ENCODE measurements around the gene KLC1. TPM values are rescaled to one million over a fixed set of nuclear protein-coding genes. Genes with fewer than 3 reads are reported as not detected.

KLC1 gene
- total RNA-seq, 2 experiments from 2014 or later = 97.5 to 101 TPM

- intact Hi-C loops (cut with micrococcal nuclease) = no loop called here
- Mint-ChIP-seq H3K27ac (peak overlapping the region; percentile 20), H3K9me3 (no peaks in the 10 kb centered on the region), H3K27me3 (no peaks in the 10 kb centered on the region), H3K36me3 (ENCODE audit: low read depth) (peaks cover 14% of the 10 kb centered on the region), H3K4me3 (no peak overlapping the region), H3K4me1 (ENCODE audit: low read depth) (peaks cover 46% of the 10 kb centered on the region)
- DNase-seq = peak; percentile 24
- ChIA-PET POLR2A (no interaction called here), CTCF (no interaction called here)
- no peak for TF ChIP-seq CTCF (IDR thresholded peaks at IDR 0.05)
- ATAC-seq = peak; percentile 56
Observed at GRCh38 chr14:103638594-103638993, 9.6 kb downstream of the KLC1 start.

DNA sequence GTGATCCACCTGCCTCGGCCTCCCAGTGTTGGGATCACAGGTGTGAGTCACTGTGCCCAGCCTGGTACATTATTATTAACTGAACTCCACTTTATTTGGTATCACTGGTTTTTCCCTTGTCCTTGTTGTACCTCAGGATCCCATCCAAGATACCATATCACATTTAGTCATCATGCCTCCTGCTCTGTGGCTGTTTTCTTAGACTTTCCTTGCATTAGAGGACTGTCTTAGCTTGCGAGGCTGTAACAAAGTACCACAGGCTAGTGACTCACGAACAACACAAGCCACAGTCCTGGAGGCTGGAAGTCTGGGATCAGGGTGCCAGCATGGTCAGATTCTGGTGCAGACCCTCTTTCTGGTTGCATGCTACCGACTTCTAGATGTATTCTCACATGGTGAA lies 12.2 kb downstream of the KLC1 start:
- Mint-ChIP-seq H3K27me3 (no peaks in the 10 kb centered on the region), H3K4me3 (no peak overlapping the region), H3K4me1 (ENCODE audit: low read depth) (peaks cover 32% of the 10 kb centered on the region), H3K36me3 (ENCODE audit: low read depth) (peaks cover 11% of the 10 kb centered on the region), H3K9me3 (no peaks in the 10 kb centered on the region), H3K27ac (no peak overlapping the region)
- ChIA-PET POLR2A (interaction anchor here (1.1 kb wide), 1 partner anchor 12 kb away, joined by 4 read pairs; the partner anchor contains the start of gene KLC1), CTCF (no interaction called here)
- no peak for TF ChIP-seq CTCF (IDR thresholded peaks at IDR 0.05)
- intact Hi-C loops (cut with micrococcal nuclease) = no loop called here
- no peak for ATAC-seq
- no peak for DNase-seq

DNA sequence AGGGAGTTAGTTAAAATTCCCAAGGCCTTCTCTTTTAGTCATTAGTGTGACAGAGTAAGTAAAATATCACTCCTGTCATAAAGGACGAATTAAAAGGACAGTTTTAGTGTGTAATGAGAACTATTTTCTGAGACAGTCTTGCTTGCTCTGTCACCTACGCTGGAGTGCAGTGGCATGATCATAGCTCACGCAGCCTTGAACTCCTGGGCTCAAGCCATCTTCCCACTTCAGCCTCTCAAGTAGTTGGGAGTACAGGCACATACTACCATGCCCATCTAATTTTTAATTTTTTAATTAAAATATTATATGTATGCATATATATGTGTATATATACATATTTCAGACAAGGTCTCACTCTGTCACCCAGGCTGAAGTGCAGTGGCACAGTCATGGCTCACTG lies 17.2 kb downstream of the KLC1 start:
- intact Hi-C loops (cut with micrococcal nuclease) = no loop called here
- CTCF ChIA-PET = interaction anchor here (2.6 kb wide), 1 partner anchor 11 kb away, joined by 7 read pairs; no protein-coding TSS in a partner anchor
- Mint-ChIP-seq H3K4me1 (ENCODE audit: low read depth) (peaks cover 18% of the 10 kb centered on the region), H3K27me3 (no peaks in the 10 kb centered on the region), H3K4me3 (no peak overlapping the region), H3K9me3 (no peaks in the 10 kb centered on the region), H3K36me3 (ENCODE audit: low read depth) (no peaks in the 10 kb centered on the region), H3K27ac (no peak overlapping the region)
- TF ChIP-seq CTCF (IDR thresholded peaks at IDR 0.05) = no peak
- ATAC-seq (no peak), DNase-seq (no peak)
- POLR2A ChIA-PET = no interaction called here

DNA sequence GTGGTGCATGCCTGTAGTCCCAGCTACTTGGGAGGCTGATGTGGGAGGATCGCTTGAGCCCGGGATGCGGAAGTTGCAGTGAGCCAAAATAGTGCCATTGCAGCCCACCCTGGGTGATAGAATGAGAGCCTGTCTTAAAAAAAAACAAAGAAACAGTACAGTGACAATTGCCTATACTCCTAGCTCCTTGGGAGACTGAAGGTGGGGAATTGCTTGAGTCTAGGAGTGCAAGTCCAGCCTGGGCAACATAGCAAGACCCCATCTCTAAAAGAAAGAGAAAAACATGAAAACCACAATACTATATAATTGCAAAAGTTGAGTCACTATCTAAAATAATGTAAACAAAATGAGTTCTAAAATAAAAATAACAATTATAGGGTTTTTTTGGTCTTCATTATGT lies 20.0 kb downstream of the KLC1 start:
- no peaks in the 10 kb centered on the region for H3K36me3 Mint-ChIP-seq (ENCODE audit: low read depth)
- TF ChIP-seq CTCF (IDR thresholded peaks at IDR 0.05) = no peak
- H3K27me3 Mint-ChIP-seq = no peaks in the 10 kb centered on the region
- ChIA-PET CTCF (interaction anchor here (0.5 kb wide), 1 partner anchor 80 kb away, joined by 5 read pairs; no protein-coding TSS in a partner anchor), POLR2A (interaction anchor here (0.6 kb wide), 1 partner anchor 157 kb away, joined by 3 read pairs; no protein-coding TSS in a partner anchor)
- DNase-seq = no peak
- peaks cover 10% of the 10 kb centered on the region for H3K4me1 Mint-ChIP-seq (ENCODE audit: low read depth)
- H3K9me3 Mint-ChIP-seq = no peaks in the 10 kb centered on the region
- intact Hi-C loops (cut with micrococcal nuclease) = no loop called here
- no peak overlapping the region for H3K4me3 Mint-ChIP-seq
- no peak for ATAC-seq
- H3K27ac Mint-ChIP-seq = no peak overlapping the region

- ChIA-PET POLR2A (no interaction called here), CTCF (interaction anchor here (0.7 kb wide), 1 partner anchor 225 kb away, joined by 3 read pairs; no protein-coding TSS in a partner anchor)
- H3K9me3 Mint-ChIP-seq = no peaks in the 10 kb centered on the region
- TF ChIP-seq CTCF (IDR thresholded peaks at IDR 0.05) = no peak
- H3K4me3 Mint-ChIP-seq = no peak overlapping the region
- intact Hi-C loops (cut with micrococcal nuclease) = no loop called here
- H3K27ac Mint-ChIP-seq = no peak overlapping the region
- H3K27me3 Mint-ChIP-seq = no peaks in the 10 kb centered on the region
- ATAC-seq (no peak), DNase-seq (no peak)
- H3K4me1 Mint-ChIP-seq (ENCODE audit: low read depth) = peaks cover 7% of the 10 kb centered on the region
- peaks cover 4% of the 10 kb centered on the region for H3K36me3 Mint-ChIP-seq (ENCODE audit: low read depth)
Observed at GRCh38 chr14:103650213-103650612, 21.2 kb downstream of the KLC1 start.
